PC-9 (cell line): Measurements from ENCODE around the gene KLHL35. TPM values are rescaled to one million over a fixed set of nuclear protein-coding genes. Genes with fewer than 3 reads are reported as not detected.

Experiments used
- BruUV-seq: library from RNA; stranded (reverse); fragments of 400-500 nt; replicated peaks from 2 replicates; lab custom pipeline; 2021; lab: Mats Ljungman, UMichigan
- CTCF ChIA-PET: fragments of 300-600 bp; sonication (Branson Sonifier 250); formaldehyde crosslinking; loops from one replicate; lab custom pipeline; 2022; ENCODE audit warnings: antibody characterized with exemption; lab: Charles Lee
- POLR2A ChIA-PET: fragments of 300-600 bp; sonication (Branson Sonifier 250); formaldehyde crosslinking; loops from one replicate; lab custom pipeline; 2022; ENCODE audit warnings: antibody characterized with exemption; ENCODE audit not compliant: unreplicated experiment; lab: Charles Lee
- DNase-seq, 2 experiments: peaks; one replicate each; pipeline versions ENCODE4 v3.0.0 to v3.0.0-alpha.2; 2015 to 2022; ENCODE audit warnings: mixed read lengths in 1 of 2
- H2AFZ ChIP-seq: fragments of 200-600 bp; sonication (generic); 2 replicates; pipeline ENCODE4 v1.8.1; 2017; ENCODE audit warnings: antibody characterized with exemption
- H3F3A ChIP-seq: fragments of 200-600 bp; sonication (generic); 2 replicates; pipeline ENCODE4 v1.8.1; 2017; ENCODE audit warnings: antibody characterized with exemption, mild to moderate bottlenecking, low read depth; ENCODE audit not compliant: insufficient read depth
- H3K27ac ChIP-seq: fragments of 200-600 bp; sonication (generic); 2 replicates; pipeline ENCODE4 v1.6.1; 2016; ENCODE audit warnings: mixed run types
- H3K27me3 ChIP-seq: fragments of 200-600 bp; sonication (generic); 2 replicates; pipeline ENCODE4 v1.6.1; 2016; ENCODE audit warnings: low read depth, mixed run types; ENCODE audit not compliant: insufficient read depth
- H3K36me3 ChIP-seq: fragments of 200-600 bp; sonication (generic); 2 replicates; pipeline ENCODE4 v1.6.1; 2016; ENCODE audit warnings: low read depth, mixed run types
- H3K4me1 ChIP-seq: fragments of 200-600 bp; sonication (generic); replicated peaks from 2 replicates; pipeline ENCODE4 v1.6.1; 2016; ENCODE audit warnings: mixed run types; ENCODE audit not compliant: insufficient read depth
- H3K4me2 ChIP-seq: fragments of 200-600 bp; sonication (generic); 2 replicates; pipeline ENCODE4 v1.6.1; 2017; ENCODE audit warnings: mixed run types
- H3K4me3 ChIP-seq: fragments of 200-600 bp; sonication (generic); 2 replicates; pipeline ENCODE4 v1.6.1; 2016; ENCODE audit warnings: mixed run types
- H3K79me2 ChIP-seq: fragments of 200-600 bp; sonication (generic); 2 replicates; pipeline ENCODE4 v1.6.1; 2017; ENCODE audit warnings: low read depth, mixed run types
- H3K9me2 ChIP-seq: fragments of 200-600 bp; sonication (generic); 2 replicates; pipeline ENCODE4 v1.8.1; 2017; ENCODE audit warnings: mild to moderate bottlenecking; ENCODE audit not compliant: insufficient read depth
- H3K9me3 ChIP-seq: fragments of 200-600 bp; sonication (generic); 2 replicates; pipeline ENCODE4 v1.8.1; 2016; ENCODE audit warnings: low read depth; ENCODE audit not compliant: insufficient read depth
- H4K20me1 ChIP-seq: fragments of 200-600 bp; sonication (generic); 2 replicates; pipeline ENCODE4 v1.8.1; 2017; ENCODE audit not compliant: insufficient read depth
- EZH2 ChIP-seq: fragments of 200-600 bp; sonication (generic); IDR thresholded peaks from 2 replicates; pipeline ENCODE4 v1.8.0; 2017; ENCODE audit warnings: antibody characterized with exemption, low read depth
- intact Hi-C: fragments of 100-400 bp; cut with micrococcal nuclease; formaldehyde crosslinking; loops from one replicate; pipeline ENCODE4 v1.10.0; 2022; ENCODE audit not compliant: unreplicated experiment
- total RNA-seq: library from RNA; stranded (reverse); gene quantifications from 2 replicates; pipeline ENCODE4 v1.2.3, GENCODE V29; 2021
- TF ChIP-seq, protein P1 (sequence below): fragments of 200-600 bp; sonication (generic); conservative IDR thresholded peaks from 2 replicates; pipeline ENCODE4 v1.6.1; 2017; ENCODE audit warnings: mixed run types, antibody characterized with exemption, mild to moderate bottlenecking, moderate library complexity

Gene KLHL35
- total RNA-seq, 1 experiment from 2014 or later: 11.1 TPM

DNA sequence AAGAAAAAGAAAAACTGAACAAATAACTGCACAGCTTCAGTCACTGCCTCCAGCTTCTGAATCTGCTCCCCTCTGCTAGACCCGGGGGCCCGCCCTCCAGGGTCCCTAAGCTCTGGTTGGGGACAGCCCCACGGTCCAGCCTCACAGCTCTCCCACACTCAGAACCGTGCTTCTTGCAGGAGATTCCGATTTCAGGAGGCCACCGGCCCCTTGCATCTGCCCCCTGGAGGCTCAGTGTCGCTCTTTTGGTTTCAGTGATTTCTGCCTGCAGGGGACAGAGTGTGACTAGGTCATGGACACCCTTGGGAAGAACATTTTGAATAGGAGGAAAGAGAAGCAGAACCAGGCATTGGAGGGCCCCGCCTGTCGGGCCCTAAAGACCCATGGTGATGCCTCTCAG lies 56.8 kb downstream of the KLHL35 start:
- Histone ChIP-seq H3K79me2 (no peaks in the 10 kb centered on the region), H3K4me1 (peaks cover 38% of the 10 kb centered on the region), H3K4me2 (no peak overlapping the region), H3K36me3 (no peaks in the 10 kb centered on the region), H3K4me3 (no peak overlapping the region), H4K20me1 (no peaks in the 10 kb centered on the region), H3K9me2 (no peaks in the 10 kb centered on the region), H3K27ac (no peak overlapping the region), H2AFZ (no peak overlapping the region), H3K27me3 (no peaks in the 10 kb centered on the region), H3F3A (peaks cover 27% of the 10 kb centered on the region), H3K9me3 (no peaks in the 10 kb centered on the region)
- CTCF ChIA-PET: interaction anchor here (0.6 kb wide), 1 partner anchor 652 kb away, joined by 3 read pairs; no protein-coding TSS in a partner anchor
- BruUV-seq: no TSS peak
- no peak for DNase-seq
- intact Hi-C loops: no loop called here
- TF ChIP-seq, protein P1, sequence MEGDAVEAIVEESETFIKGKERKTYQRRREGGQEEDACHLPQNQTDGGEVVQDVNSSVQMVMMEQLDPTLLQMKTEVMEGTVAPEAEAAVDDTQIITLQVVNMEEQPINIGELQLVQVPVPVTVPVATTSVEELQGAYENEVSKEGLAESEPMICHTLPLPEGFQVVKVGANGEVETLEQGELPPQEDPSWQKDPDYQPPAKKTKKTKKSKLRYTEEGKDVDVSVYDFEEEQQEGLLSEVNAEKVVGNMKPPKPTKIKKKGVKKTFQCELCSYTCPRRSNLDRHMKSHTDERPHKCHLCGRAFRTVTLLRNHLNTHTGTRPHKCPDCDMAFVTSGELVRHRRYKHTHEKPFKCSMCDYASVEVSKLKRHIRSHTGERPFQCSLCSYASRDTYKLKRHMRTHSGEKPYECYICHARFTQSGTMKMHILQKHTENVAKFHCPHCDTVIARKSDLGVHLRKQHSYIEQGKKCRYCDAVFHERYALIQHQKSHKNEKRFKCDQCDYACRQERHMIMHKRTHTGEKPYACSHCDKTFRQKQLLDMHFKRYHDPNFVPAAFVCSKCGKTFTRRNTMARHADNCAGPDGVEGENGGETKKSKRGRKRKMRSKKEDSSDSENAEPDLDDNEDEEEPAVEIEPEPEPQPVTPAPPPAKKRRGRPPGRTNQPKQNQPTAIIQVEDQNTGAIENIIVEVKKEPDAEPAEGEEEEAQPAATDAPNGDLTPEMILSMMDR: no peak
- no peak for TF ChIP-seq EZH2
- POLR2A ChIA-PET: no interaction called here

GRCh38 chr11:75375626-75376025 lies 57.4 kb downstream of the KLHL35 start:
- ChIA-PET POLR2A (no interaction called here), CTCF (interaction anchor here (0.6 kb wide), 1 partner anchor 651 kb away, joined by 3 read pairs; no protein-coding TSS in a partner anchor)
- no peak overlapping the region for H2AFZ ChIP-seq
- no peak for DNase-seq
- intact Hi-C loops: no loop called here
- peaks cover 32% of the 10 kb centered on the region for H3K4me1 ChIP-seq
- no peaks in the 10 kb centered on the region for H3K9me2 ChIP-seq
- no TSS peak for BruUV-seq
- H4K20me1 ChIP-seq: no peaks in the 10 kb centered on the region
- H3K79me2 ChIP-seq: no peaks in the 10 kb centered on the region
- H3K4me2 ChIP-seq: no peak overlapping the region
- TF ChIP-seq, protein P1: no peak
- no peak for TF ChIP-seq EZH2
- H3K27ac ChIP-seq: no peak overlapping the region
- no peaks in the 10 kb centered on the region for H3K27me3 ChIP-seq
- H3F3A ChIP-seq: peaks cover 27% of the 10 kb centered on the region
- no peak overlapping the region for H3K4me3 ChIP-seq
- no peaks in the 10 kb centered on the region for H3K9me3 ChIP-seq
- H3K36me3 ChIP-seq: no peaks in the 10 kb centered on the region

- H3K9me2 ChIP-seq: no peaks in the 10 kb centered on the region
- H3K27ac ChIP-seq: no peak overlapping the region
- CTCF ChIA-PET: no interaction called here
- POLR2A ChIA-PET: no interaction called here
- peaks cover 18% of the 10 kb centered on the region for H3F3A ChIP-seq
- intact Hi-C loops: no loop called here
- no peak for DNase-seq
- H3K4me1 ChIP-seq: peaks cover 27% of the 10 kb centered on the region
- H3K36me3 ChIP-seq: no peaks in the 10 kb centered on the region
- H3K4me3 ChIP-seq: no peak overlapping the region
- no peaks in the 10 kb centered on the region for H3K27me3 ChIP-seq
- no peaks in the 10 kb centered on the region for H3K9me3 ChIP-seq
- no TSS peak for BruUV-seq
- TF ChIP-seq, protein P1: no peak
- no peak for TF ChIP-seq EZH2
- no peaks in the 10 kb centered on the region for H3K79me2 ChIP-seq
- H4K20me1 ChIP-seq: no peaks in the 10 kb centered on the region
- no peak overlapping the region for H3K4me2 ChIP-seq
- no peak overlapping the region for H2AFZ ChIP-seq
These were observed 58.4 kb downstream of the KLHL35 start for GRCh38 chr11:75374646-75375045.
